EL (cell line): ENCODE measurements around the gene AR.
A peak's percentile ranks its signal among the peaks of the same experiment; 100 is the strongest.
"Not testable (repeated sequence)": the region's sequence is repeated elsewhere in the genome, so short reads cannot be mapped to it uniquely, and the experiment has no call there.

Source experiments
- DNase-seq: peaks from one replicate; pipeline ENCODE4 v3.0.0-alpha.2; 2016

Gene AR

DNA sequence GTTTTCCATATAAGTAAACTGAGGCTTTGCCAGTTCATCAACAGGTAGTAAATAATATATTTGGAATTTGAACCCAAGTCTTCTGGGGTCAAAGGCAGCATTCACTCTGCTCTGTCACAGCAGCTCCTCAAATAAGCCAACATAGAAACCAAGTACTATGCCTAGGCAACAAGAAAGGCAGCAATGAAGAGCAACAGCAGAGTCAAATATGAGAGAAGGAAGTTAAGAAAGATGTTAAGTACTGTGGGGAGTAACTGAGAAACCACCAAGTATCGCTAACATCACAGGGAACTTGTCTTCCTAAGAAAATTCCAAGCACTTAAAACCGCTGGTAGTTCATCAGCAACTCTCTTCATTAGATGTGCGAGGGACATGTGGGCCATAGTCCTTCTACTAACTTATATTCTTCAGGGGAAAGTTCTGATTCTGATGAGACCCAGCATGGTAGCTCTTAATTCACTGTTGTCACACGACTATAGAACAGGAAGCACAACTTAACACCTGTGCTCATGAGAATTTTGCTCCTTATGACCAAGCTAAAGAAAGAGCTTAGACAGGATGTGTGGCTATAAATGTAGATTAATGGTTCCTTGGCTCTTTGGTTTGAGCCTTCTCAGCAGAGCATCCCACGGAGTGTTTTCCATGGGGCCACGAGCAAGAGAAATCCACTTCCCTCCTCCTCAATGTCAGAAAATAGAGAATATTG lies 107.8 kb downstream of the AR start:
- no peak for DNase-seq

DNA sequence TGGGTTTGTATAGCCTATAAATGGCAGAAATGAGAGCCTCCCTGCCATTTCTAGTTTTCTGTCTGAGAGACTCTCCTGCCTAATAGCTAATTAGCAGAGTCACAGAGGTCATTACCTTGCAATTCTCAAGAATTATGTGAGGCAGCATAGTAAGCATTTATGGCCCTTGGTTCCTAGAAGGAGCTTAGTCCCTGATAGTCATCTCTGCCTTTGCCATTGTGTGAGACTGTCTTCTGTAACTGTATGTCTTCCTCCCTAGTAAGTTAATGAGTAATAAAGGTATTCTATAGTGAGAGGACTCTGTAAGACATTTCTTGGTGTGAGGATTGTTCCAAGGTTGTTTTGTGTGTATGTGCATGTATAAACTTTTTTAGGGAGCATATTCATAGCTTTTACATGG lies 108.7 kb downstream of the AR start:
- DNase-seq, result no peak

DNA sequence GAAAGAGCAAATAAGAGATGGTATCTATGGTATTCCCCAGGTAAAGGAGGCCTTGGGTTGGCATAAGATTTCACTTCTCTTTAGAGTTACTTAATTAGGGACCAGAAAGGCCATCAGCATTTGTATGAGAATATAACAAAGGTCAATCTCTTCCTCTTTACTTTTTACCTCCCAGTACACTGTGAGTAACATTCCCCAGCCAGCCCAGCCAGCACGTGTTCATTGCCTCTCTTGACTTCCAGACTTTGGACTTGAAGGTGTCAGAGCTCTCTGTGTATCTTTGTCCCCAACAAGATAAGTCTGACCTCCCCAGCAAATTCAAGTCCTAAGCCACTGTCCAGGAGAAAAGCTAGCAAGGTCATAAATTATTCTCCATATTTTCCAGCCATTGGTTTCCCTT lies 110.5 kb downstream of the AR start:
- DNase-seq, result no peak

DNA sequence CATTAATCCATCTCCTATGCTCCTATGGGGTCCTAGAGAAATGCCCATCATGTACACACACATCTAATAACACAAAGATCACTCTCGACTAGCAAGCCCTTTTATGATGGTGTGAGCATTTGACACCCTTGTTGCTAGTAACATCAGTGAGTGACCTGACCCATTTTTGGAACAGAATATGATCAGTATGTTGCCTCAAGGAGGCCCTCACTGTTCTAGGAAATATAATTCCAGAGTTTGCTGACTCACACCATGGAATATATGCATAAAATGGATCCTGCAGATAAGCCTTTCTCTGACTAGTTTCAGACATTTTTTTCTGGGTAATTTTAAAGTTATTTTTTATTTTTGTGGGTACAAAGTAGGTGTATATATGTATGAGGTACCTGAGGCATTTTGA lies 121.8 kb downstream of the AR start:
- DNase-seq, result no peak

DNA sequence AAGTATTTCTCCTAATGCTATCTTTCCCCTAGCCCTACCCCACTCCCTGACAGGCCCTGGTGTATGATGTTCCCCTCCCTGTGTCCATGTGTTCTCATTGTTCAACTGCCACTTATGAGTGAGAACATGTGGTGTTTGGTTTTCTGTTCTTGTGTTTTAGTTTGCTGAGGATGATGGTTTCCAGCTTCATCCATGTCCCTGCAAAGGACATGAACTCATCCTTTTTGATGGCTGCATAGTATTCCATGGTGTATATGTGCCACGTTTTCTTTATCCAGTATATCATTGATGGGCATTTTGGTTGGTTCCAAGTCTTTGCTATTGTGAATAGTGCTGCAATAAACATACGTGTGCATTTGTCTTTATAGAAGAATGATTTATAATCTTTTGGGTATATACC lies 126.9 kb downstream of the AR start:
- not testable (repeated sequence) for DNase-seq

DNA sequence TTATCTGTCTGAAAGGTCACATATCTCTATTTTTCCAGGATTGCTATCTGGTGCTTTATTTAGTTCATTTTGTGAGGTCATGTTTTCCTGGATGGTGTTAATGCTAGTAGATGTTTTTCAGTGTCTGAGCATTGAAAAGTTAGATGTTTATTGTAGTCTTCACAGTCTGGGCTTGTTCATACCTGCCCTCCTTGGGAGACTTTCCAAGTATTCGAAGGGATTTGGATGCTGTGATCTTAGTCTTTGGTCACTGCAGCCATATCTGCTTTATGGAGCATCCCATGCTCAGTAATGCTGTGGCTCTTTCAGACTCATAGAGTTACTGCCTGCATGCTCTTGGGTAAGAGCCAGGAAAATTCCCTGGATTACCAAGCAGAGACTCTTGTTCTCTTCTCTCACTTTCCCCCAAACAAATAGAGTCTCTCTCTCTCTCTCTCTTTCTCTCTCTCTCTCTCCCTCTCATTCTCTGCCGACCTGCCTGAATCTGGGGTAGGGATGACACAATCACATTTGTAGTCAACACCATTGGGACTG lies 130.0 kb downstream of the AR start:
- no peak for DNase-seq

DNA sequence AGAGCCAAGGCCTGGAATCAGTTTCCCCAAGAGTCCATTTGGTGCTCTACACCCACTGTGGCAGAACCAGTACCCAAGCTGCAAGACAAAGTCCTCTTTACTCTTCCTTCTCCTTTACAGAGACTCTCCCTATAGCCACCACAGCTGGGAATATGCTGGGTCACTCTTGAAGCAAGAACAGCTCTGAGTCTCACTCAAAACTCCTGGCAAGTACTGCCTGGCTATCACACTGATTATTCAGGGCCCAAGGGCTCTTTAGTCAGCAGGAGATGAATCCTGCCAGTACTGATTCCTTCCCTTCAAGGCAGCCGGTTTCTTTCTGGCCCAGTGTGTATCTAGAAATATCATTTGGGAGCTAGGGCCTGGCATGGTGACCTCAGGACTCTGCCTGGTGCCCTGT lies 130.9 kb downstream of the AR start:
- DNase-seq, result no peak

DNA sequence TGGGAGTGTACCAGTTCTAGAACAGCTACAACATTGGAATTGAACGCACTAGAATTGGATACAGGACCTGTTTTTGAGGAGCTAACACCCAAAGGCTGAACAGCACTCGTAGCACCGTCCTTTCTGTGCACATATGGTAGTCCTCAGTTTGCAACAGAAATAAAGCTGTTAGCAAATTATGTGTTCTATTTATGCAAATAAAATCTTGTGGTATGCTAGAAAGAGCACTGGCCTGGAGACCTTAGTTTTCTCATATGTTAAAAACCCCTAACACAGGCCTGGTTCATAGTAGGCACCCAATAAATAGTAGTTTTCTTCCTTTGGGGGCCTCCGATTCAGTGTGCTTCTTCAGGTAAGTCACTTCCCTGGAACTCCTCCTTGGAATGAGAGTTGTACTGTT lies 140.3 kb downstream of the AR start:
- DNase-seq, result no peak

DNA sequence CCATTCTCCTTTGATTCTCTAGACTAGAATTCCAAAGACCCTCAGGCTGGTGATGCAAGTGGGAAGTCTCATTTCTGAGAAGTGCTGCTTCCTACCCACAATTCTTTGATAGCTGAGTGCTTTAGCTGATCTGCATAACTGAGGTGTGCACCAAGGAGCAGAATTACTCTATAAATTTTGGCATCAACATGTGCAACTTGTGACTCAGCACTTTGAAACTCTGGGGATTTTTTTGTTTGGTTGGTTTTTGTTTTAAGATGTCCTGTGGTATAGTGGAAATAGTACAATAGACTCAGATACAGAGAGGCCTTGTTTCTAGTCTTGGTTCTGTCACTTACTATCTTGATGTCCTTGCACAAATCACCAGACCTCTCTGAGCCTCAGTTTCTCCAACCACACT lies 148.4 kb downstream of the AR start:
- peak; percentile 59 for DNase-seq

DNA sequence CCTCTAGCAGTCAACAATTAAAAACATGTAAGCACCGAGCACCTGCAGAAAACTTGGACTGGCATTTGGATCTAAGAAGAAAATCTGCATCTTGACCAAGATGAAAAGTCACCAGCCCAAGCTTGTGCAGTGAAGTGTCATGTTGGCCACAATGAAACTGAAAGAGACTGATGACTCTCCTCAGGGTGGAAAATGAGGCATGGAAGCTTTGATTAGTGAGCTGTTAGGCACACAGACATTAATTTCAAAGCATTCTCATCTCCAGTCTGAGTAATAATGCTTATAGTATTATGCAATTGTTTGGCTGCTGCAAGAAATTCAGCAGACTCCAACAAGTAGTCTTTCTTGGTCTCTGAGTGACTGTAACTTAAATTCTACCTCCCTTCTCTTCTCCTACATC lies 150.1 kb downstream of the AR start:
- no peak for DNase-seq

DNA sequence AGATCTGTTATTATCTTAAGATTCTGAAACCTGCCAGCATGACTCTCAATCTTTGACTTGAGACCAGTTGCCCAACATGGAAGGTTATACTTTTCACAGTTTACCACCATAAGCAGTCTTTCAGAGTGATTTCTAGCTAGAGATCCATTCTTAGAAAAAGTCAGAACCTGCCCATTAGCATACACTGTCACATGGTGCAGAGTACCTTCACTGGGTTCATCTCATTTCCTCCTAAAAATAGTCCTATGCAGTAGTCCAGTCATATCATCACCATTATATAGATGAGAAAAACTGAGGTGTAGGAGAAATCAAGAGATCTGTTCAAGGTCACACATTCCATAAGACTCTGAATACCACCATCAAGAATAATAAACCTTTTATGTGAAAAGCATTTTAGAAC lies 153.6 kb downstream of the AR start:
- DNase-seq, result no peak

DNA sequence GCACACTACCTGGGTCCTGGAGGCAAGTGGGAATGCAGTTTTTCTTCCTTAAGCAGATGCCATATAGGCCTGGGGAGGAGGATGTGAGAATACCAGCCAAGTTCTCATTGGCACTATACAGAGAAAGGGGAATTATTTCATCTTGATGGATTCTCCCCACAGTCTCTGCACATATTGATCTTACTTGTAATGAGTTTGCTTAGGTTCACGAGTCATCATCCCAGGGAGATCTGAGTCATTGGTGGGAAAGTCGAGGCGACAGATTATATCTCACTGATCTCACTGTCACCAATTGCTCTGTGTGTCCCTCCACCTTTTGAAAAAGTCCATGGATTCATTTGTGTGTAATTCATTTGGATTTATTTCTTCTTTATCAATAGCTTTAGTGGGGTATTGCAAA lies 156.8 kb downstream of the AR start:
- peak; percentile 24 for DNase-seq

DNA sequence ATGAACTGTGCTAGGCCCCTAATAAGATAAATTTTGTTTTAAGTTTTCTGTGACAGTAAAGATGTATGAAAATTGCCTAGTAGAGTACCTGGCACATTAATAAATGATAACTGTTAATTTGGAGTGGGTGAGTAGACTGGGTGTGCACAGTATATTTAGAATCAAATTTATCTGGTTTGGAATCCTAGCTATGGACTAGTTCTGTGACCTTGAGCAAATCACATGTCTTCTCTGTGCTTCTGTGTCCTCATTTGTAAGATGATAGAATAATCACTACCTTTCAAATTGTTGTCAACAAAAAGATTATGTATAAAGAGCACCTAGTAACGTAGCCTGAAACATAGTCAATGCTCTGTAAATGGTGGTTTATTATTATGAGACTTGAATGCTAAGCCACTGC lies 170.2 kb downstream of the AR start:
- no peak for DNase-seq

DNA sequence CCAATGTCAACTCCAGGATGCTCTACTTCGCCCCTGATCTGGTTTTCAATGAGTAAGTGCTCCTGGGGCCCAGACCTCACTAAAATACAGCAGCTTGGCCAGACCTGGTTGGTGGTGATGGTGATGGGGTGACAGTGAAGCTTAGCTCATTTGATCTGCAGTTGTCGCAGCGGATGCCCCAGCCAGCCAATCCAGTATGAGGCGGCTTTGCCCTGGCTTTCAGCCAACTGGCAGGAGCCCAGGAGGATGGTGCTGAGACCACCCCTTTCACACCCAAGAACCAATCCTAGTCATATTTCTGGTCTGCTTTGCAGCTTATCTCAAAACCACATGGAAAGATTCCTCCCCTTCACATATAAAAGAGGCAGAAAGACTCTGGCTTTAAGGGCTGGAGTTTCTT lies 173.8 kb downstream of the AR start:
- DNase-seq, result no peak

DNA sequence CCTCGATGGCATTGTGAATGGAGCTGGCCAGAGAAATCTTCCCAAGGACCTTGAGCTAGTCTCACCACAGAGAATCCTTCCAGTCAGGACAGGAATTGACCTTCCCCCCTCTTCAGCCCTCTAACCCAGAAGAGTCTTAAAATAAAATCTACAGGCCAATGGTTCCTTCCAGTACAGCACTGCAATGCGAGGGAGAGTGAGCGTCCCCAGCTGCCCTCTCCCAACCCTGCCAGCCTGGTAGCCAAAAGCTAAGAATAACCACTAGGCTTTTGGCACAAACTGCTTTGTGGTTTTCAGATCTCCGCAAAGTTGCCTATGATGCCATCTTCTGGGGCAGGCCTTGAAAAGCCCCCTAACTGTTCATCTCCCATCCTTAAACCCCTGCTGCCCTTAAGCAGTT lies 175.1 kb downstream of the AR start:
- no peak for DNase-seq

DNA sequence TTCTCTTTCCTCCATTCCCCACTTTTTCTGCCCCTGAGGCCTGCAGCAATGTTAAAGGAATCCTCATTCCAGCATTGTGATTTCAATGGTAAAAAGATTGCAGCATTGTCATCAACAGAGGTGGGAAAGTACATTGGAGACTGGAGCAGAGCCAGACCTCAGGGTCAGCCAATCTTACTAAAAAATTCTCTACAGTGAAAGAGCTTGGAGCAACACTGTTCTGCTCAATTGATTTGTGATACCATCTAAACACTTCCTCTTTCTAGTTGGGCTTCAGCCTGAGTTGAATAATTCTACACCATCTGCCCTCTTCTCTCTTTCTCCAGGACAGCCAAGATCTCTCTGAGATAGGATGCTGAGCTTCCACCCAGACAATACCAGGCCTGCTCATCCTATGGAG lies 176.5 kb downstream of the AR start:
- no peak for DNase-seq

DNA sequence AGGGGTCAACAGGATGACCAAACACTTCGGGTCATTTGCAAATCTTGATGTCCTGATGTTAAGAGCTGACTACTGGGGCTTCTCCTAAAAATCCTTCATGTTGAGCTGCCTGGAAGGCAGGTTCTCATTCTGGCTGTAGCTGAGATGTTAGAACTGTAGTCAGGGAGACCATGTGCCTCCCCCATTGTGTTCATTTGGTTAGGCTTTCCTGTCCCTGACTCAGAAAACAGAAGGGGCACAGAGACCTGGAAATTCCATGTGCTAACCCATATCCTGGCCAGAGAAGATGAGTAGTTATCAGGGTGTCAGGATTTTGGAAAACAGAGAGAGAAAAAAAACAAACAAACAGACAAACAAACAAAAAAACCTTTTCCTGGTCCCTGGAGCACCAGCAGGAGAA lies 177.5 kb downstream of the AR start:
- no peak for DNase-seq

DNA sequence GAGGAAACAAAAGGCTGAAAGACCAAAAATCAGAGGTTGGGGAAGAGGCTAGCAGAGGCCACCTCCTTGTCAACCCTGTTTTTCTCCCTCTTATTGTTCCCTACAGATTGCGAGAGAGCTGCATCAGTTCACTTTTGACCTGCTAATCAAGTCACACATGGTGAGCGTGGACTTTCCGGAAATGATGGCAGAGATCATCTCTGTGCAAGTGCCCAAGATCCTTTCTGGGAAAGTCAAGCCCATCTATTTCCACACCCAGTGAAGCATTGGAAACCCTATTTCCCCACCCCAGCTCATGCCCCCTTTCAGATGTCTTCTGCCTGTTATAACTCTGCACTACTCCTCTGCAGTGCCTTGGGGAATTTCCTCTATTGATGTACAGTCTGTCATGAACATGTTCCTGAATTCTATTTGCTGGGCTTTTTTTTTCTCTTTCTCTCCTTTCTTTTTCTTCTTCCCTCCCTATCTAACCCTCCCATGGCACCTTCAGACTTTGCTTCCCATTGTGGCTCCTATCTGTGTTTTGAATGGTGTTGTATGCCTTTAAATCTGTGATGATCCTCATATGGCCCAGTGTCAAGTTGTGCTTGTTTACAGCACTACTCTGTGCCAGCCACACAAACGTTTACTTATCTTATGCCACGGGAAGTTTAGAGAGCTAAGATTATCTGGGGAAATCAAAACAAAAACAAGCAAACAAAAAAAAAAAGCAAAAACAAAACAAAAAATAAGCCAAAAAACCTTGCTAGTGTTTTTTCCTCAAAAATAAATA lies 179.9 kb downstream of the AR start:
- DNase-seq, result no peak

DNA sequence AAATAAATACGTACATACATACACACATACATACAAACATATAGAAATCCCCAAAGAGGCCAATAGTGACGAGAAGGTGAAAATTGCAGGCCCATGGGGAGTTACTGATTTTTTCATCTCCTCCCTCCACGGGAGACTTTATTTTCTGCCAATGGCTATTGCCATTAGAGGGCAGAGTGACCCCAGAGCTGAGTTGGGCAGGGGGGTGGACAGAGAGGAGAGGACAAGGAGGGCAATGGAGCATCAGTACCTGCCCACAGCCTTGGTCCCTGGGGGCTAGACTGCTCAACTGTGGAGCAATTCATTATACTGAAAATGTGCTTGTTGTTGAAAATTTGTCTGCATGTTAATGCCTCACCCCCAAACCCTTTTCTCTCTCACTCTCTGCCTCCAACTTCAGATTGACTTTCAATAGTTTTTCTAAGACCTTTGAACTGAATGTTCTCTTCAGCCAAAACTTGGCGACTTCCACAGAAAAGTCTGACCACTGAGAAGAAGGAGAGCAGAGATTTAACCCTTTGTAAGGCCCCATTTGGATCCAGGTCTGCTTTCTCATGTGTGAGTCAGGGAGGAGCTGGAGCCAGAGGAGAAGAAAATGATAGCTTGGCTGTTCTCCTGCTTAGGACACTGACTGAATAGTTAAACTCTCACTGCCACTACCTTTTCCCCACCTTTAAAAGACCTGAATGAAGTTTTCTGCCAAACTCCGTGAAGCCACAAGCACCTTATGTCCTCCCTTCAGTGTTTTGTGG lies 180.7 kb downstream of the AR start:
- no peak for DNase-seq

DNA sequence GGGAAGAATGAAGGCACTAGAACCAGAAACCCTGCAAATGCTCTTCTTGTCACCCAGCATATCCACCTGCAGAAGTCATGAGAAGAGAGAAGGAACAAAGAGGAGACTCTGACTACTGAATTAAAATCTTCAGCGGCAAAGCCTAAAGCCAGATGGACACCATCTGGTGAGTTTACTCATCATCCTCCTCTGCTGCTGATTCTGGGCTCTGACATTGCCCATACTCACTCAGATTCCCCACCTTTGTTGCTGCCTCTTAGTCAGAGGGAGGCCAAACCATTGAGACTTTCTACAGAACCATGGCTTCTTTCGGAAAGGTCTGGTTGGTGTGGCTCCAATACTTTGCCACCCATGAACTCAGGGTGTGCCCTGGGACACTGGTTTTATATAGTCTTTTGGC lies 181.7 kb downstream of the AR start:
- DNase-seq, result no peak

DNA sequence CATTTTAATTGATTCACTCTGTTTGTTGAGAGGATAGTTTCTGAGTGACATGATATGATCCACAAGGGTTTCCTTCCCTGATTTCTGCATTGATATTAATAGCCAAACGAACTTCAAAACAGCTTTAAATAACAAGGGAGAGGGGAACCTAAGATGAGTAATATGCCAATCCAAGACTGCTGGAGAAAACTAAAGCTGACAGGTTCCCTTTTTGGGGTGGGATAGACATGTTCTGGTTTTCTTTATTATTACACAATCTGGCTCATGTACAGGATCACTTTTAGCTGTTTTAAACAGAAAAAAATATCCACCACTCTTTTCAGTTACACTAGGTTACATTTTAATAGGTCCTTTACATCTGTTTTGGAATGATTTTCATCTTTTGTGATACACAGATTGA lies 182.2 kb downstream of the AR start:
- no peak for DNase-seq

DNA sequence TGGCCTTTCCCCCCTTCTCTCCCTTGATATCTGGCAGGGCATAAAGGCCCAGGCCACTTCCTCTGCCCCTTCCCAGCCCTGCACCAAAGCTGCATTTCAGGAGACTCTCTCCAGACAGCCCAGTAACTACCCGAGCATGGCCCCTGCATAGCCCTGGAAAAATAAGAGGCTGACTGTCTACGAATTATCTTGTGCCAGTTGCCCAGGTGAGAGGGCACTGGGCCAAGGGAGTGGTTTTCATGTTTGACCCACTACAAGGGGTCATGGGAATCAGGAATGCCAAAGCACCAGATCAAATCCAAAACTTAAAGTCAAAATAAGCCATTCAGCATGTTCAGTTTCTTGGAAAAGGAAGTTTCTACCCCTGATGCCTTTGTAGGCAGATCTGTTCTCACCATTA lies 183.8 kb downstream of the AR start:
- DNase-seq, result no peak

DNA sequence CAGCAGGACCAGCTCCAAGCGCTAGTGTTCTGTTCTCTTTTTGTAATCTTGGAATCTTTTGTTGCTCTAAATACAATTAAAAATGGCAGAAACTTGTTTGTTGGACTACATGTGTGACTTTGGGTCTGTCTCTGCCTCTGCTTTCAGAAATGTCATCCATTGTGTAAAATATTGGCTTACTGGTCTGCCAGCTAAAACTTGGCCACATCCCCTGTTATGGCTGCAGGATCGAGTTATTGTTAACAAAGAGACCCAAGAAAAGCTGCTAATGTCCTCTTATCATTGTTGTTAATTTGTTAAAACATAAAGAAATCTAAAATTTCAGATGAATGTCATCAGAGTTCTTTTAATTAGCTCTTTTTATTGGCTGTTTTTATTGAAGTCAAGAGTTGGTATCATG lies 186.5 kb downstream of the AR start:
- DNase-seq, result no peak

DNA sequence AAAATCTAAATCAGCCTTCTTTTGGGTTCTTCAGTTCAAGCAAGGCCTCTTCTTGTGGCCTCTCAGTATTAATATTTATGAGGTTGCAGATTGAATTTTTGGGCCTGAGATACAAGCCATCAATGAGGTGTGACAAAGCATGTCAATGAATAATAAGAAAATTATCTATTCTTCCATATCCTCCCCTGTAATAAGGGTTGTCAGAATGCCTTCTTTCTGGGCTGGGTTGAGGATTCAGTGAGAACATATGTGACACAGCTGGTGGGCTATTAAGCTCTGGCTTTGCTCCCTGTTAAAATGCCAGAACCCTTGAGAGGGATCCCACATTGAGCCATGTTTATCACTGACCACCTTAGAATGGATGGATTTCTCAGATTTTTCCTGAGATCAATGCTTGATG lies 187.2 kb downstream of the AR start:
- no peak for DNase-seq
